NCI-H2227 (cell line): ENCODE results near the gene ZDHHC14.
"Not testable (repeated sequence)": the region's sequence is repeated elsewhere in the genome, so short reads cannot be mapped to it uniquely, and the experiment has no call there.

ENCODE experiments used
- DNase-seq: peaks from one replicate; lab custom pipeline; 2025; ENCODE audit not compliant: unreplicated experiment; lab: John Stamatoyannopoulos, UW

ZDHHC14 gene

GRCh38 chr6:157550114-157550989 lies 169.4 kb downstream of the ZDHHC14 start:
- no peak for DNase-seq

- no peak for DNase-seq
Measured at GRCh38 chr6:157551041-157551832, 170.2 kb downstream of the ZDHHC14 start.

- DNase-seq = no peak
Measured at GRCh38 chr6:157552081-157552747, 171.2 kb downstream of the ZDHHC14 start.

GRCh38 chr6:157552820-157553485 lies 172.0 kb downstream of the ZDHHC14 start:
- DNase-seq = no peak

- no peak for DNase-seq
Measured at GRCh38 chr6:157554747-157555146, 173.8 kb downstream of the ZDHHC14 start.

GRCh38 chr6:157555455-157556143 lies 174.6 kb downstream of the ZDHHC14 start:
- DNase-seq = no peak

GRCh38 chr6:157556144-157556645 lies 175.2 kb downstream of the ZDHHC14 start:
- no peak for DNase-seq

GRCh38 chr6:157556671-157557430 lies 175.9 kb downstream of the ZDHHC14 start:
- no peak for DNase-seq

- DNase-seq = no peak
Measured at GRCh38 chr6:157557559-157557958, 176.6 kb downstream of the ZDHHC14 start.

- no peak for DNase-seq
Measured at GRCh38 chr6:157558049-157558448, 177.1 kb downstream of the ZDHHC14 start.

- DNase-seq = peak; percentile 43
Measured at GRCh38 chr6:157558487-157559200, 177.7 kb downstream of the ZDHHC14 start.

- no peak for DNase-seq
Measured at GRCh38 chr6:157559201-157559756, 178.3 kb downstream of the ZDHHC14 start.

GRCh38 chr6:157560063-157560462 lies 179.1 kb downstream of the ZDHHC14 start:
- DNase-seq = not testable (repeated sequence)

GRCh38 chr6:157560691-157561413 lies 179.9 kb downstream of the ZDHHC14 start:
- DNase-seq = no peak

- DNase-seq = no peak
Measured at GRCh38 chr6:157561414-157561790, 180.4 kb downstream of the ZDHHC14 start.

- no peak for DNase-seq
Measured at GRCh38 chr6:157561929-157562810, 181.2 kb downstream of the ZDHHC14 start.

GRCh38 chr6:157562997-157563396 lies 182.0 kb downstream of the ZDHHC14 start:
- DNase-seq = no peak
